Neural cell (in vitro differentiated cells): ENCODE measurements around the gene TMUB1. TPM values are rescaled to one million over a fixed set of nuclear protein-coding genes. Genes with fewer than 3 reads are reported as not detected.

Experiments used
- H2AFZ ChIP-seq: fragments of 200-600, 300-800 bp; sonication (generic), shearing (Covaris generic); 2 replicates; pipeline ENCODE4 v1.6.0; 2014; ENCODE audit warnings: low read depth, mild to moderate bottlenecking, antibody characterized with exemption, low read length, moderate library complexity
- H3F3A ChIP-seq: fragments of 200-600 bp; shearing (Covaris generic); 2 replicates; pipeline ENCODE4 v1.6.1; 2016; ENCODE audit warnings: mild to moderate bottlenecking, moderate library complexity, mixed read lengths, antibody characterized with exemption, low read length; ENCODE audit not compliant: insufficient read depth, poor library complexity, severe bottlenecking
- H3K27ac ChIP-seq: fragments of 200-600, 300-800 bp; sonication (generic), shearing (Covaris generic); 2 replicates; pipeline ENCODE4 v1.5.1; 2014; ENCODE audit warnings: mild to moderate bottlenecking, low read length, moderate library complexity
- H3K27me3 ChIP-seq: fragments of 300-800, 200-600 bp; sonication (generic), shearing (Covaris generic); 2 replicates; pipeline ENCODE4 v1.6.0; 2014; ENCODE audit warnings: mild to moderate bottlenecking, low read depth, low read length, moderate library complexity; ENCODE audit not compliant: insufficient read depth
- H3K36me3 ChIP-seq: fragments of 300-800, 200-600 bp; sonication (generic), shearing (Covaris generic); 2 replicates; pipeline ENCODE4 v1.5.1; 2014; ENCODE audit warnings: mild to moderate bottlenecking, antibody characterized with exemption, low read length, moderate library complexity; ENCODE audit not compliant: insufficient read depth
- H3K4me2 ChIP-seq: fragments of 300-800, 200-600 bp; sonication (generic), shearing (Covaris generic); 2 replicates; pipeline ENCODE4 v1.6.0; 2014; ENCODE audit warnings: mild to moderate bottlenecking, low read length
- H3K4me3 ChIP-seq: fragments of 300-800, 200-600 bp; sonication (generic), shearing (Covaris generic); 2 replicates; pipeline ENCODE4 v1.5.1; 2014; ENCODE audit warnings: mild to moderate bottlenecking, low read length, moderate library complexity
- H3K79me2 ChIP-seq: fragments of 200-600 bp; shearing (Covaris generic); replicated peaks from 2 replicates; pipeline ENCODE4 v1.6.0; 2014; ENCODE audit warnings: mild to moderate bottlenecking, low read length, moderate library complexity; ENCODE audit not compliant: insufficient read depth
- H3K9ac ChIP-seq: fragments of 300-800, 200-600 bp; sonication (generic), shearing (Covaris generic); 2 replicates; pipeline ENCODE4 v1.6.1; 2016; ENCODE audit warnings: mild to moderate bottlenecking, low read length, mixed read lengths
- H3K9me2 ChIP-seq: fragments of 200-600 bp; shearing (Covaris generic); 2 replicates; pipeline ENCODE4 v1.6.1; 2016; ENCODE audit warnings: mild to moderate bottlenecking, low read length, mixed read lengths; ENCODE audit not compliant: insufficient read depth
- H3K9me3 ChIP-seq: fragments of 200-600, 300-800 bp; sonication (generic), shearing (Covaris generic); 2 replicates; pipeline ENCODE4 v1.6.1; 2016; ENCODE audit warnings: mild to moderate bottlenecking, mixed run types, low read length, moderate library complexity, mixed read lengths
- H4K20me1 ChIP-seq: fragments of 200-600 bp; shearing (Covaris generic); 2 replicates; pipeline ENCODE4 v1.6.1; 2016; ENCODE audit warnings: mild to moderate bottlenecking, mixed run types; ENCODE audit not compliant: insufficient read depth
- EP300 ChIP-seq: fragments of 450-650 bp; conservative IDR thresholded peaks from 2 replicates; pipeline ENCODE4 v1.6.1; 2014; ENCODE audit warnings: antibody characterized with exemption, mild to moderate bottlenecking, moderate library complexity; ENCODE audit not compliant: poor library complexity, severe bottlenecking
- EZH2 ChIP-seq: fragments of 200-600, 300-800 bp; shearing (Covaris generic), sonication (generic); IDR thresholded peaks from 2 replicates; pipeline ENCODE4 v1.6.1; 2014; ENCODE audit warnings: antibody characterized with exemption, low read length, borderline replicate concordance, mild to moderate bottlenecking; ENCODE audit not compliant: insufficient read depth, poor library complexity, severe bottlenecking
- MXI1 ChIP-seq: fragments of 450-650 bp; conservative IDR thresholded peaks from 2 replicates; pipeline ENCODE4 v1.6.1; 2014; ENCODE audit warnings: antibody characterized with exemption, mild to moderate bottlenecking; ENCODE audit not compliant: poor library complexity, severe bottlenecking
- POLR2AphosphoS5 ChIP-seq: IDR thresholded peaks from 2 replicates; pipeline ENCODE4 v1.6.1; 2012
- RAD21 ChIP-seq: fragments of 450-650 bp; conservative IDR thresholded peaks from 2 replicates; pipeline ENCODE4 v1.6.1; 2014; ENCODE audit warnings: antibody characterized with exemption, mild to moderate bottlenecking, moderate library complexity
- SMC3 ChIP-seq: fragments of 450-650 bp; conservative IDR thresholded peaks from 2 replicates; pipeline ENCODE4 v1.6.1; 2014; ENCODE audit warnings: antibody characterized with exemption, mild to moderate bottlenecking, moderate library complexity; ENCODE audit not compliant: poor library complexity
- TAF1 ChIP-seq: IDR thresholded peaks from 2 replicates; pipeline ENCODE4 v1.6.1; 2012; ENCODE audit warnings: low read depth
- polyA plus RNA-seq: library from polyadenylated mRNA; depleted of rRNA; stranded (reverse); fragments of >200 nt; gene quantifications from 2 replicates; pipeline ENCODE4 v1.2.3, GENCODE V29; 2014
- TF ChIP-seq, protein P1 (sequence below): fragments of 450-650 bp; IDR thresholded peaks from 2 replicates; pipeline ENCODE4 v1.5.1; 2014; ENCODE audit warnings: antibody characterized with exemption, mild to moderate bottlenecking, moderate library complexity; ENCODE audit not compliant: poor library complexity, severe bottlenecking
- TF ChIP-seq, protein P2 (sequence below): IDR thresholded peaks from 2 replicates; pipeline ENCODE4 v1.6.1; 2012; ENCODE audit warnings: borderline replicate concordance

Gene TMUB1
- polyA plus RNA-seq, 1 donor from 2014 or later = 35.2 TPM

DNA sequence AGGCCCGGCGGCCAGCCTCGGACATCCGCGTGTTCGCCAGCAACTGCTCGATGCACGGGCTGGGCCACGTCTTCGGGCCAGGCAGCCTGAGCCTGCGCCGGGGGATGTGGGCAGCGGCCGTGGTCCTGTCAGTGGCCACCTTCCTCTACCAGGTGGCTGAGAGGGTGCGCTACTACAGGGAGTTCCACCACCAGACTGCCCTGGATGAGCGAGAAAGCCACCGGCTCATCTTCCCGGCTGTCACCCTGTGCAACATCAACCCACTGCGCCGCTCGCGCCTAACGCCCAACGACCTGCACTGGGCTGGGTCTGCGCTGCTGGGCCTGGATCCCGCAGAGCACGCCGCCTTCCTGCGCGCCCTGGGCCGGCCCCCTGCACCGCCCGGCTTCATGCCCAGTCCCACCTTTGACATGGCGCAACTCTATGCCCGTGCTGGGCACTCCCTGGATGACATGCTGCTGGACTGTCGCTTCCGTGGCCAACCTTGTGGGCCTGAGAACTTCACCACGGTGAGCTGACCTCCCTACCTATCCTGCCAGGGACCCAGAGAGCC, 34.3 kb downstream of the TMUB1 start:
- H3K9ac ChIP-seq = no peak overlapping the region
- no peak overlapping the region for H2AFZ ChIP-seq
- H3K27me3 ChIP-seq = peaks cover 23% of the 10 kb centered on the region
- no peaks in the 10 kb centered on the region for H3K79me2 ChIP-seq
- H3K9me3 ChIP-seq = no peaks in the 10 kb centered on the region
- H3F3A ChIP-seq = no peaks in the 10 kb centered on the region
- H3K36me3 ChIP-seq = no peaks in the 10 kb centered on the region
- no peak overlapping the region for H3K27ac ChIP-seq
- H3K4me3 ChIP-seq = no peak overlapping the region
- no peak overlapping the region for H3K4me2 ChIP-seq
- no peaks in the 10 kb centered on the region for H4K20me1 ChIP-seq
- H3K9me2 ChIP-seq = no peaks in the 10 kb centered on the region
- TF ChIP-seq, protein P1, sequence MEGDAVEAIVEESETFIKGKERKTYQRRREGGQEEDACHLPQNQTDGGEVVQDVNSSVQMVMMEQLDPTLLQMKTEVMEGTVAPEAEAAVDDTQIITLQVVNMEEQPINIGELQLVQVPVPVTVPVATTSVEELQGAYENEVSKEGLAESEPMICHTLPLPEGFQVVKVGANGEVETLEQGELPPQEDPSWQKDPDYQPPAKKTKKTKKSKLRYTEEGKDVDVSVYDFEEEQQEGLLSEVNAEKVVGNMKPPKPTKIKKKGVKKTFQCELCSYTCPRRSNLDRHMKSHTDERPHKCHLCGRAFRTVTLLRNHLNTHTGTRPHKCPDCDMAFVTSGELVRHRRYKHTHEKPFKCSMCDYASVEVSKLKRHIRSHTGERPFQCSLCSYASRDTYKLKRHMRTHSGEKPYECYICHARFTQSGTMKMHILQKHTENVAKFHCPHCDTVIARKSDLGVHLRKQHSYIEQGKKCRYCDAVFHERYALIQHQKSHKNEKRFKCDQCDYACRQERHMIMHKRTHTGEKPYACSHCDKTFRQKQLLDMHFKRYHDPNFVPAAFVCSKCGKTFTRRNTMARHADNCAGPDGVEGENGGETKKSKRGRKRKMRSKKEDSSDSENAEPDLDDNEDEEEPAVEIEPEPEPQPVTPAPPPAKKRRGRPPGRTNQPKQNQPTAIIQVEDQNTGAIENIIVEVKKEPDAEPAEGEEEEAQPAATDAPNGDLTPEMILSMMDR = no peak
- no peak for TF ChIP-seq RAD21
- no peak for TF ChIP-seq TAF1
- TF ChIP-seq EZH2 = no peak
- TF ChIP-seq EP300 = no peak
- TF ChIP-seq, protein P2, sequence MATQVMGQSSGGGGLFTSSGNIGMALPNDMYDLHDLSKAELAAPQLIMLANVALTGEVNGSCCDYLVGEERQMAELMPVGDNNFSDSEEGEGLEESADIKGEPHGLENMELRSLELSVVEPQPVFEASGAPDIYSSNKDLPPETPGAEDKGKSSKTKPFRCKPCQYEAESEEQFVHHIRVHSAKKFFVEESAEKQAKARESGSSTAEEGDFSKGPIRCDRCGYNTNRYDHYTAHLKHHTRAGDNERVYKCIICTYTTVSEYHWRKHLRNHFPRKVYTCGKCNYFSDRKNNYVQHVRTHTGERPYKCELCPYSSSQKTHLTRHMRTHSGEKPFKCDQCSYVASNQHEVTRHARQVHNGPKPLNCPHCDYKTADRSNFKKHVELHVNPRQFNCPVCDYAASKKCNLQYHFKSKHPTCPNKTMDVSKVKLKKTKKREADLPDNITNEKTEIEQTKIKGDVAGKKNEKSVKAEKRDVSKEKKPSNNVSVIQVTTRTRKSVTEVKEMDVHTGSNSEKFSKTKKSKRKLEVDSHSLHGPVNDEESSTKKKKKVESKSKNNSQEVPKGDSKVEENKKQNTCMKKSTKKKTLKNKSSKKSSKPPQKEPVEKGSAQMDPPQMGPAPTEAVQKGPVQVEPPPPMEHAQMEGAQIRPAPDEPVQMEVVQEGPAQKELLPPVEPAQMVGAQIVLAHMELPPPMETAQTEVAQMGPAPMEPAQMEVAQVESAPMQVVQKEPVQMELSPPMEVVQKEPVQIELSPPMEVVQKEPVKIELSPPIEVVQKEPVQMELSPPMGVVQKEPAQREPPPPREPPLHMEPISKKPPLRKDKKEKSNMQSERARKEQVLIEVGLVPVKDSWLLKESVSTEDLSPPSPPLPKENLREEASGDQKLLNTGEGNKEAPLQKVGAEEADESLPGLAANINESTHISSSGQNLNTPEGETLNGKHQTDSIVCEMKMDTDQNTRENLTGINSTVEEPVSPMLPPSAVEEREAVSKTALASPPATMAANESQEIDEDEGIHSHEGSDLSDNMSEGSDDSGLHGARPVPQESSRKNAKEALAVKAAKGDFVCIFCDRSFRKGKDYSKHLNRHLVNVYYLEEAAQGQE = no peak
- no peak for TF ChIP-seq MXI1
- no peak for TF ChIP-seq SMC3
- no peak for TF ChIP-seq POLR2AphosphoS5

DNA sequence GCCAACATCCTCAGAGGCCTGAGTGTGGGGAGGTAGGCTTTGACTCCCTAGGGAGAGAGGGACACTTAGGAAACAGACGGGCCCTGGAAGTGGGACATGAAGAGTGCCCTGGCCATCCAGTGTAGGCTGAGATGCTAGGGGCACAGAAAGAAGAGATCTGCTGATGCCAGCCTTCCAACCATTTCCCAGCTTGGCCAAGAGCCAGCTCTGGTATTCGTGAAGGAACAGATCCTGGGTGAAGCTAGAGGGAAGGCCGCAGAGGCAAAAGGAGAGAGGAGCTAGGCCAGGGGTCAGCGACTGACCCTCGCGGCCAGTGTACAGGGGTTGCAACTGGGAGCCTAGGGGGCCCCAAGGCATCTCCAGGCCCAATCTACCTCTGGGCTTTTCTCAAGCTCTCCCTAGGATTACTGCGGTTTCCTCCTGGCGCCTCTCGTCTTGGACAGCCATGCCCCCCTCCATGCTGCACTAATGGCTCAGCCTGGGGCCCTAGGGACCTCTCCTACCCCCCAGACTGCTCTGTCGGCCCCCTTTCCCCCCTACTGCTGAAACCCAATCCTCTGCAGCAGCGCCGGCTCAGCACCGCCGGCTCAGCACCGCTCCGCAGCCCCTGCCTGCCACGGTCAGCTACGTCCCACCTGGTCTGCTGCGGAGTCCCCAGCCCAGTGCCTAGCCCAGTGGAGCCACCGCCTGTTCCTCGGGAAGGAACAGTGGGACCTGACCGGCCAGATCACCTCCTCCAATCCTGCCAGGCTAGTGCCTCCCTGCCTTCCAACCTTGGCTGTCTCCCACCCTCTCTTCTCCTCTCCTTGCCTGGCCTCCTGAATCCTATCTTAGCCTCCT, 35.1 kb downstream of the TMUB1 start, which contains the start of gene ASIC3:
Gene ASIC3, plus strand, starts transcription at position 556 of the 840 bp plus-strand sequence. CDS start 355 bp downstream, outside the sequence.
- Histone ChIP-seq H4K20me1 (no peaks in the 10 kb centered on the region), H3K9me2 (no peaks in the 10 kb centered on the region), H3F3A (no peaks in the 10 kb centered on the region), H3K4me2 (no peak within 1 kb of the TSS), H2AFZ (no peak within 1 kb of the TSS), H3K79me2 (no peaks in the 10 kb centered on the region), H3K27me3 (peaks cover 23% of the 10 kb centered on the region), H3K9ac (no peak within 1 kb of the TSS), H3K9me3 (no peaks in the 10 kb centered on the region), H3K36me3 (no peaks in the 10 kb centered on the region), H3K27ac (no peak within 1 kb of the TSS), H3K4me3 (no peak within 1 kb of the TSS)
- no peak for TF ChIP-seq EZH2
- TF ChIP-seq, protein P2 = no peak
- TF ChIP-seq SMC3 = no peak
- TF ChIP-seq MXI1 = no peak
- no peak for TF ChIP-seq POLR2AphosphoS5
- TF ChIP-seq, protein P1 = no peak
- TF ChIP-seq TAF1 = no peak
- TF ChIP-seq EP300 = no peak
- TF ChIP-seq RAD21 = no peak
